Measurements from ENCODE around the gene ADAMTS16. TPM values are rescaled to one million over a fixed set of nuclear protein-coding genes. Genes with fewer than 3 reads are reported as not detected.

ADAMTS16 gene
- total RNA-seq, 4 donors from 2014 or later: 0.19 TPM; not detected in 3

- Histone ChIP-seq H3K4me3 (no peak overlapping the region), H3K36me3 (no peaks in the 10 kb centered on the region), H3K9me3 (no peaks in the 10 kb centered on the region), H3K4me1 (peaks cover 0 to 14% (median 0%) of the 10 kb centered on the region in 3 donors), H3K27me3 (peaks cover 0 to 12% (median 0%) of the 10 kb centered on the region in 4 donors), H3K27ac (no peak overlapping the region)
- TF ChIP-seq, protein P1, sequence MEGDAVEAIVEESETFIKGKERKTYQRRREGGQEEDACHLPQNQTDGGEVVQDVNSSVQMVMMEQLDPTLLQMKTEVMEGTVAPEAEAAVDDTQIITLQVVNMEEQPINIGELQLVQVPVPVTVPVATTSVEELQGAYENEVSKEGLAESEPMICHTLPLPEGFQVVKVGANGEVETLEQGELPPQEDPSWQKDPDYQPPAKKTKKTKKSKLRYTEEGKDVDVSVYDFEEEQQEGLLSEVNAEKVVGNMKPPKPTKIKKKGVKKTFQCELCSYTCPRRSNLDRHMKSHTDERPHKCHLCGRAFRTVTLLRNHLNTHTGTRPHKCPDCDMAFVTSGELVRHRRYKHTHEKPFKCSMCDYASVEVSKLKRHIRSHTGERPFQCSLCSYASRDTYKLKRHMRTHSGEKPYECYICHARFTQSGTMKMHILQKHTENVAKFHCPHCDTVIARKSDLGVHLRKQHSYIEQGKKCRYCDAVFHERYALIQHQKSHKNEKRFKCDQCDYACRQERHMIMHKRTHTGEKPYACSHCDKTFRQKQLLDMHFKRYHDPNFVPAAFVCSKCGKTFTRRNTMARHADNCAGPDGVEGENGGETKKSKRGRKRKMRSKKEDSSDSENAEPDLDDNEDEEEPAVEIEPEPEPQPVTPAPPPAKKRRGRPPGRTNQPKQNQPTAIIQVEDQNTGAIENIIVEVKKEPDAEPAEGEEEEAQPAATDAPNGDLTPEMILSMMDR (IDR thresholded peaks at IDR 0.05): no peak
- TF ChIP-seq POLR2A (IDR thresholded peaks at IDR 0.05): no peak
- intact Hi-C loops (cut with DNase I): no loop called here
- 85 to 89% methylated on average over 1 to 7 of the region's 7 CpGs for WGBS, 2 donors
- no peak for DNase-seq
Observed at GRCh38 chr5:5347442-5347841, 207.3 kb downstream of the ADAMTS16 start.

- no peak overlapping the region for H3K4me3 ChIP-seq
- peaks cover 0 to 12% (median 0%) of the 10 kb centered on the region in 4 donors for H3K27me3 ChIP-seq
- no peak overlapping the region for H3K27ac ChIP-seq
- H3K9me3 ChIP-seq: no peaks in the 10 kb centered on the region
- no peaks in the 10 kb centered on the region for H3K36me3 ChIP-seq
- no peak for TF ChIP-seq POLR2A (IDR thresholded peaks at IDR 0.05)
- TF ChIP-seq, protein P1 (IDR thresholded peaks at IDR 0.05): no peak
- DNase-seq: no peak
- intact Hi-C loops (cut with DNase I): no loop called here
- 59 to 62% methylated on average over 10 of the region's 10 CpGs for WGBS, 2 donors
- peaks cover 0 to 9% (median 0%) of the 10 kb centered on the region in 3 donors for H3K4me1 ChIP-seq
Observed at GRCh38 chr5:5348135-5348534, 208.0 kb downstream of the ADAMTS16 start.

- intact Hi-C loops (cut with DNase I): no loop called here
- no peak overlapping the region for H3K4me3 ChIP-seq
- TF ChIP-seq, protein P1 (IDR thresholded peaks at IDR 0.05): no peak
- TF ChIP-seq POLR2A (IDR thresholded peaks at IDR 0.05): no peak
- DNase-seq: no peak
- H3K27me3 ChIP-seq: peaks cover 0 to 12% (median 0%) of the 10 kb centered on the region in 4 donors
- no peak overlapping the region for H3K27ac ChIP-seq
- H3K9me3 ChIP-seq: no peaks in the 10 kb centered on the region
- H3K4me1 ChIP-seq: peaks cover 0 to 9% (median 0%) of the 10 kb centered on the region in 3 donors
- H3K36me3 ChIP-seq: no peaks in the 10 kb centered on the region
Observed at GRCh38 chr5:5348576-5348975, 208.4 kb downstream of the ADAMTS16 start.

DNA sequence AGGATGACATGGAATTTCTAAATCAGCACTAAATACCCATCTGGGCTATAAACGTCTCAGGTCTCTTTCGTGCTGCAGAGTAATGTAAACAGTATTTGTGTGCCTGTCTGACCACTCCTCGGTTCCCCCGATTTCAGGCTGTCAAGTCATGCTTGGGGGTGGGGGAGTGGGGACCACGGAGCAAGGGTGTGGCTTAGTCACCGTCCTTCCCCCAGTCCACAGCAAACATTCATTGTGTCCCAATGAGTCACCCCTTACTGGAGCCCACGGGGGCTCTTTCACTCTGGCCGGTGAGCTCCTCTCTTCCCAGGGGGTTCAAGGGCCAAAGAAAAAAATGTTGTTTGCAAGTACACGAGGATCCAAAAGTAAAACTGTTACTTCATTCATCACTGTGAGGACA lies 210.0 kb downstream of the ADAMTS16 start:
- Histone ChIP-seq H3K4me1 (peaks cover 0 to 9% (median 0%) of the 10 kb centered on the region in 3 donors), H3K27me3 (peaks cover 0 to 17% (median 0%) of the 10 kb centered on the region in 4 donors), H3K36me3 (no peaks in the 10 kb centered on the region), H3K4me3 (no peak overlapping the region), H3K27ac (no peak overlapping the region), H3K9me3 (no peaks in the 10 kb centered on the region)
- DNase-seq: no peak
- TF ChIP-seq, protein P1 (IDR thresholded peaks at IDR 0.05): no peak
- no peak for TF ChIP-seq POLR2A (IDR thresholded peaks at IDR 0.05)
- WGBS, 2 donors: 37 to 68% methylated on average over 4 to 9 of the region's 9 CpGs
- intact Hi-C loops (cut with DNase I): no loop called here

GRCh38 chr5:5351288-5351979 lies 211.3 kb downstream of the ADAMTS16 start:
- Histone ChIP-seq H3K4me1 (peaks cover 0 to 9% (median 0%) of the 10 kb centered on the region in 3 donors), H3K36me3 (no peaks in the 10 kb centered on the region), H3K27me3 (peaks cover 0 to 17% (median 0%) of the 10 kb centered on the region in 4 donors), H3K9me3 (no peaks in the 10 kb centered on the region), H3K4me3 (no peak overlapping the region), H3K27ac (no peak overlapping the region)
- DNase-seq: no peak
- WGBS, 2 donors: 54 to 70% methylated on average over 12 to 14 of the region's 14 CpGs
- intact Hi-C loops (cut with DNase I): no loop called here
- TF ChIP-seq, protein P1 (IDR thresholded peaks at IDR 0.05): no peak
- no peak for TF ChIP-seq POLR2A (IDR thresholded peaks at IDR 0.05)

Data from esophagus squamous epithelium (tissue), 5 donors.